AG20443 (cell line): Measurements from ENCODE around the gene TCF12.
"Not testable (repeated sequence)": the region's sequence is repeated elsewhere in the genome, so short reads cannot be mapped to it uniquely, and the experiment has no call there.

Source experiments
- DNase-seq: peaks from one replicate; pipeline ENCODE4 v3.0.0; 2012; ENCODE audit warnings: low spot score, mixed read lengths

The TCF12 gene

GRCh38 chr15:56916825-56917477 is 1.5 kb upstream of the TCF12 start:
- DNase-seq = no peak

- DNase-seq = no peak
These were observed 795 bp upstream of the TCF12 start for GRCh38 chr15:56917652-56918045.

- DNase-seq = peak; percentile 80
These were observed 676 bp downstream of the TCF12 start for GRCh38 chr15:56919031-56919608.

GRCh38 chr15:56919609-56920366 is 1.3 kb downstream of the TCF12 start:
- DNase-seq = no peak

GRCh38 chr15:56920367-56920627 is 1.9 kb downstream of the TCF12 start:
- DNase-seq = no peak

GRCh38 chr15:56923174-56923591 is 4.7 kb downstream of the TCF12 start:
- no peak for DNase-seq

- no peak for DNase-seq
These were observed 9.4 kb downstream of the TCF12 start for GRCh38 chr15:56927816-56928215.

- DNase-seq = no peak
These were observed 11.0 kb downstream of the TCF12 start for GRCh38 chr15:56929399-56929798.

- no peak for DNase-seq
These were observed 11.5 kb downstream of the TCF12 start for GRCh38 chr15:56929933-56930332.

- DNase-seq = no peak
These were observed 12.3 kb downstream of the TCF12 start for GRCh38 chr15:56930669-56931313.

GRCh38 chr15:56931639-56932508 is 13.4 kb downstream of the TCF12 start:
- no peak for DNase-seq

- DNase-seq = not testable (repeated sequence)
These were observed 14.0 kb downstream of the TCF12 start for GRCh38 chr15:56932509-56932868.

GRCh38 chr15:56933410-56933809 is 15.0 kb downstream of the TCF12 start:
- DNase-seq = no peak

- no peak for DNase-seq
These were observed 15.4 kb downstream of the TCF12 start for GRCh38 chr15:56933811-56934210.

- DNase-seq = no peak
These were observed 15.8 kb downstream of the TCF12 start for GRCh38 chr15:56934269-56934668.

GRCh38 chr15:56936929-56937328 is 18.5 kb downstream of the TCF12 start:
- no peak for DNase-seq

- DNase-seq = peak; percentile 24
These were observed 20.8 kb downstream of the TCF12 start for GRCh38 chr15:56939257-56939656.

GRCh38 chr15:56940388-56940787 is 21.9 kb downstream of the TCF12 start:
- no peak for DNase-seq

GRCh38 chr15:56942118-56942517 is 23.7 kb downstream of the TCF12 start:
- DNase-seq = no peak

- no peak for DNase-seq
These were observed 25.0 kb downstream of the TCF12 start for GRCh38 chr15:56943403-56943802.

GRCh38 chr15:56944485-56944884 is 26.0 kb downstream of the TCF12 start:
- no peak for DNase-seq

GRCh38 chr15:56946150-56946549 is 27.7 kb downstream of the TCF12 start:
- no peak for DNase-seq
